HEK293 (cell line): ENCODE data around the gene FTH1.

Experiments used
- CTCF ChIA-PET: fragments of 350-600 bp; formaldehyde crosslinking; extraction: SDS; loops from one replicate; lab custom pipeline; 2021; ENCODE audit warnings: antibody characterized with exemption; lab: Yijun Ruan, JAX
- POLR2A ChIA-PET: fragments of 300-600 bp; formaldehyde crosslinking; extraction: SDS; loops from one replicate; lab custom pipeline; 2020; ENCODE audit warnings: antibody characterized with exemption, inconsistent platforms; lab: Yijun Ruan, JAX
- H3K27ac ChIP-seq: fragments of 200-500 bp; sonication (Bioruptor generic); 2 replicates; pipeline ENCODE4 v1.5.1; 2014; ENCODE audit warnings: low read depth, low read length, control low read depth, inconsistent platforms; ENCODE audit errors: extremely low read depth
- H3K36me3 ChIP-seq, 2 experiments: fragments of 200-500 bp in 1 of 2; sonication (Bioruptor generic) in 1 of 2; 1 replicate in 1 of 2; 2 replicates in 1 of 2; pipeline ENCODE4 v1.5.1; 2014 to 2017; ENCODE audit warnings: inconsistent platforms in 2 of 2, low read length in 2 of 2; ENCODE audit not compliant: control insufficient read depth in 2 of 2, insufficient read depth in 1 of 2
- H3K4me1 ChIP-seq: fragments of 200-500 bp; sonication (Bioruptor generic); 2 replicates; pipeline ENCODE4 v1.5.1; 2014; ENCODE audit warnings: mild to moderate bottlenecking, low read length, inconsistent platforms; ENCODE audit not compliant: control insufficient read depth, insufficient read depth
- H3K4me3 ChIP-seq: 2 replicates; pipeline ENCODE4 v1.5.1; 2011; ENCODE audit warnings: low read depth, mild to moderate bottlenecking, control low read depth, low read length, moderate library complexity
- H3K9me3 ChIP-seq: fragments of 200-500 bp; sonication (Bioruptor generic); 2 replicates; pipeline ENCODE4 v1.5.1; 2014; ENCODE audit warnings: low read depth, low read length, inconsistent platforms; ENCODE audit not compliant: control insufficient read depth, insufficient read depth
- FEZF1 ChIP-seq: fragments of 450-650 bp; formaldehyde crosslinking; IDR thresholded peaks from 2 replicates; pipeline ENCODE4 v1.5.1; 2016; ENCODE audit warnings: missing biosample characterization, missing genetic modification characterization
- HOXA7 ChIP-seq: sonication (generic); formaldehyde crosslinking; IDR thresholded peaks from 2 replicates; pipeline ENCODE4 v1.8.1; 2022; ENCODE audit warnings: missing genetic modification reagents, borderline replicate concordance
- IKZF3 ChIP-seq: fragments of 450-650 bp; IDR thresholded peaks from 2 replicates; pipeline ENCODE4 v1.5.0; 2018; ENCODE audit warnings: missing biosample characterization, mild to moderate bottlenecking, missing genetic modification characterization, moderate library complexity
- KLF10 ChIP-seq: fragments of 450-650 bp; IDR thresholded peaks from 2 replicates; pipeline ENCODE4 v1.5.1; 2018; ENCODE audit warnings: missing biosample characterization, mild to moderate bottlenecking, missing genetic modification characterization
- OSR2 ChIP-seq: fragments of 450-650 bp; formaldehyde crosslinking; IDR thresholded peaks from 2 replicates; pipeline ENCODE4 v1.5.1; 2016; ENCODE audit warnings: missing biosample characterization, missing genetic modification characterization
- SP7 ChIP-seq: fragments of 450-650 bp; formaldehyde crosslinking; IDR thresholded peaks from 2 replicates; pipeline ENCODE4 v1.5.1; 2016; ENCODE audit warnings: missing biosample characterization, missing genetic modification characterization
- TRIM28 ChIP-seq: IDR thresholded peaks from 2 replicates; pipeline ENCODE4 v1.6.1; 2011; ENCODE audit warnings: low read length, control low read depth, borderline replicate concordance
- ZBTB1 ChIP-seq: fragments of 450-650 bp; formaldehyde crosslinking; IDR thresholded peaks from 2 replicates; pipeline ENCODE4 v1.5.1; 2016; ENCODE audit warnings: missing biosample characterization, missing genetic modification characterization
- ZBTB17 ChIP-seq: fragments of 450-650 bp; formaldehyde crosslinking; IDR thresholded peaks from 2 replicates; pipeline ENCODE4 v1.5.1; 2016; ENCODE audit warnings: missing biosample characterization, missing genetic modification characterization
- ZNF184 ChIP-seq: fragments of 450-650 bp; IDR thresholded peaks from 2 replicates; pipeline ENCODE4 v1.5.1; 2018; ENCODE audit warnings: missing biosample characterization, mild to moderate bottlenecking, missing genetic modification characterization
- ZNF24 ChIP-seq: fragments of 450-650 bp; formaldehyde crosslinking; IDR thresholded peaks from 2 replicates; pipeline ENCODE4 v1.5.1; 2016; ENCODE audit warnings: missing biosample characterization, missing genetic modification characterization
- ZNF350 ChIP-seq: fragments of 450-650 bp; formaldehyde crosslinking; IDR thresholded peaks from 2 replicates; pipeline ENCODE4 v1.5.0; 2017; ENCODE audit warnings: missing biosample characterization, mild to moderate bottlenecking, missing genetic modification characterization
- ZNF423 ChIP-seq: fragments of 450-650 bp; formaldehyde crosslinking; IDR thresholded peaks from 2 replicates; pipeline ENCODE4 v1.5.1; 2016; ENCODE audit warnings: missing biosample characterization, missing genetic modification characterization
- ZNF473 ChIP-seq: fragments of 450-650 bp; formaldehyde crosslinking; IDR thresholded peaks from 2 replicates; pipeline ENCODE4 v1.5.1; 2017; ENCODE audit warnings: missing biosample characterization, missing genetic modification characterization
- ZNF510 ChIP-seq: fragments of 450-650 bp; formaldehyde crosslinking; IDR thresholded peaks from 2 replicates; pipeline ENCODE4 v1.5.1; 2018; ENCODE audit warnings: mild to moderate bottlenecking, missing genetic modification characterization, missing biosample characterization; ENCODE audit not compliant: insufficient replicate concordance
- ZNF513 ChIP-seq: fragments of 450-650 bp; IDR thresholded peaks from 2 replicates; pipeline ENCODE4 v1.5.1; 2018; ENCODE audit warnings: missing biosample characterization, missing genetic modification characterization
- ZNF530 ChIP-seq: fragments of 450-650 bp; formaldehyde crosslinking; IDR thresholded peaks from 2 replicates; pipeline ENCODE4 v1.5.1; 2016; ENCODE audit warnings: low read depth, missing biosample characterization, missing genetic modification characterization
- ZNF600 ChIP-seq: fragments of 450-650 bp; formaldehyde crosslinking; IDR thresholded peaks from 2 replicates; pipeline ENCODE4 v1.5.1; 2016; ENCODE audit warnings: missing biosample characterization, missing genetic modification characterization
- ZNF629 ChIP-seq: fragments of 450-650 bp; formaldehyde crosslinking; IDR thresholded peaks from 2 replicates; pipeline ENCODE4 v1.5.1; 2017; ENCODE audit warnings: missing biosample characterization, missing genetic modification characterization
- ZNF670 ChIP-seq: fragments of 450-650 bp; formaldehyde crosslinking; IDR thresholded peaks from 2 replicates; pipeline ENCODE4 v1.5.1; 2016; ENCODE audit warnings: missing biosample characterization, missing genetic modification characterization, low read depth
- ZNF76 ChIP-seq: fragments of 450-650 bp; formaldehyde crosslinking; IDR thresholded peaks from 2 replicates; pipeline ENCODE4; 2016; ENCODE audit warnings: low read depth, missing biosample characterization, missing genetic modification characterization, borderline replicate concordance
- ZNF843 ChIP-seq: fragments of 450-650 bp; formaldehyde crosslinking; IDR thresholded peaks from 2 replicates; pipeline ENCODE4 v1.5.1; 2016; ENCODE audit warnings: missing biosample characterization, missing genetic modification characterization
- ZSCAN16 ChIP-seq: fragments of 450-650 bp; formaldehyde crosslinking; IDR thresholded peaks from 2 replicates; pipeline ENCODE4 v1.5.1; 2016; ENCODE audit warnings: missing biosample characterization, missing genetic modification characterization
- ZXDB ChIP-seq: fragments of 450-650 bp; formaldehyde crosslinking; IDR thresholded peaks from 2 replicates; pipeline ENCODE4 v1.5.1; 2016; ENCODE audit warnings: missing biosample characterization, missing genetic modification characterization
- TF ChIP-seq, protein P1 (sequence below): fragments of 450-650 bp; formaldehyde crosslinking; IDR thresholded peaks from 2 replicates; pipeline ENCODE4 v1.5.1; 2017; ENCODE audit warnings: missing biosample characterization, missing genetic modification characterization

The FTH1 gene

GRCh38 chr11:61949169-61950034, 18.0 kb downstream of the FTH1 start (continued):
- TF ChIP-seq ZNF629 (peak; percentile 85), KLF10 (tag by site-specific recombination) (0 out of 2 replicates have a peak, but pooled peaks have one; percentile 30)
- TF ChIP-seq, protein P1, sequence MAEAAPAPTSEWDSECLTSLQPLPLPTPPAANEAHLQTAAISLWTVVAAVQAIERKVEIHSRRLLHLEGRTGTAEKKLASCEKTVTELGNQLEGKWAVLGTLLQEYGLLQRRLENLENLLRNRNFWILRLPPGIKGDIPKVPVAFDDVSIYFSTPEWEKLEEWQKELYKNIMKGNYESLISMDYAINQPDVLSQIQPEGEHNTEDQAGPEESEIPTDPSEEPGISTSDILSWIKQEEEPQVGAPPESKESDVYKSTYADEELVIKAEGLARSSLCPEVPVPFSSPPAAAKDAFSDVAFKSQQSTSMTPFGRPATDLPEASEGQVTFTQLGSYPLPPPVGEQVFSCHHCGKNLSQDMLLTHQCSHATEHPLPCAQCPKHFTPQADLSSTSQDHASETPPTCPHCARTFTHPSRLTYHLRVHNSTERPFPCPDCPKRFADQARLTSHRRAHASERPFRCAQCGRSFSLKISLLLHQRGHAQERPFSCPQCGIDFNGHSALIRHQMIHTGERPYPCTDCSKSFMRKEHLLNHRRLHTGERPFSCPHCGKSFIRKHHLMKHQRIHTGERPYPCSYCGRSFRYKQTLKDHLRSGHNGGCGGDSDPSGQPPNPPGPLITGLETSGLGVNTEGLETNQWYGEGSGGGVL (tag by site-specific recombination) = peak; percentile 95

- ChIA-PET CTCF (interaction anchor here (0.6 to 7.6 kb wide), 53 partner anchors 9 to 287 kb away, joined by 3 to 329 read pairs (median 5); partner anchors contain the start of genes FADS3 and FTH1), POLR2A (interaction anchor here (0.6 to 1.8 kb wide), 2 partner anchors 23 to 27 kb away, joined by 5 to 7 read pairs; no protein-coding TSS in a partner anchor)
- Histone ChIP-seq H3K9me3 (no peaks in the 10 kb centered on the region), H3K27ac (no peak overlapping the region), H3K36me3 (no peaks in the 10 kb centered on the region), H3K4me1 (peaks cover 3% of the 10 kb centered on the region; the same call in 1 of the 2 replicates), H3K4me3 (no peak overlapping the region)
- TF ChIP-seq ZSCAN16 (no peak), ZNF473 (tag by site-specific recombination) (no peak), ZNF843 (no peak), ZBTB17 (tag by site-specific recombination) (no peak), IKZF3 (no peak), ZNF350 (tag by site-specific recombination) (no peak), ZXDB (tag by site-specific recombination) (no peak), ZNF76 (tag by site-specific recombination) (no peak), ZNF423 (tag by site-specific recombination) (no peak), FEZF1 (no peak)
- TF ChIP-seq, protein P1 (tag by site-specific recombination) = no peak
These were observed 18.9 kb downstream of the FTH1 start for GRCh38 chr11:61948505-61948904.

DNA sequence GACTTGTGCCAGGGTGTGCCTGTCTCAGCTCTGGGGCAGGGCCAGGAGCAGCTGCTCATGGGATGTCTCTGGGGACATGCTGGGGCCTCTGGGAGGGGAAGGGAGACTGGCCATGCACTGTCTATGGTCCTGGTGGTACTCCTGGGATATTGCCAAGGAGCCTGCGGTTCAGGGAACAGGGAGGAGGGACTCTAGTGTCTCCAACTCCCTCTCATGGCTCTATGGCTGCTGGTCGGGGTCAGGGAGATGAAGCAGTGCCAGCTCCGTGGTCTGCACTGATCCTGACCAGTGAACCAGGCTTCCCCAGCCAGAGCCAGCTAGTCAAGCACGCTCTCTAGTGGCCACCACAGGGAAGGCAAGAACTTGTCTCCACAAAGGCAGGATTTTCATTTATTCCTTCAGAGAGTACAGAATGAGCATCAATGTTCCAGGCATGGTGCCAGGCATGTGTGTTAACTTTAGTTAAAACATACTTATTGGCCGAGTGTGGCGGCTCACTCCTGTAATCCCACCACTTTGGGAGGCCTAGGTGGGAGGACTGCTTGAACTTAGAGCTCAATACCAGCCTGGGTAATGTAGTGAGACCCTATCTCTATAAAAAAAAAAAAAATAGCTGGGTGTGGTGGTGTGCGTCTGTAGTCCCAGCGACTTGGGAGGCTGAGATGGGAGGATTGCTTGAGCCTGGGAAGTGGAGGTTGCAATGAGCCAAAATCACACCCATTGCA, 19.8 kb downstream of the FTH1 start:
- no peaks in the 10 kb centered on the region for H3K36me3 ChIP-seq
- ChIA-PET POLR2A (interaction anchor here (0.8 to 1.4 kb wide), 4 partner anchors 21 to 135 kb away, joined by 3 to 7 read pairs (median 4); no protein-coding TSS in a partner anchor), CTCF (interaction anchor here (0.6 to 7.6 kb wide), 65 partner anchors 8 to 287 kb away, joined by 3 to 329 read pairs (median 4); partner anchors contain the start of genes FADS3, FEN1, FTH1 and TMEM258)
- H3K4me1 ChIP-seq = peaks cover 3% of the 10 kb centered on the region; the same call in 1 of the 2 replicates
- H3K9me3 ChIP-seq = no peaks in the 10 kb centered on the region
- H3K27ac ChIP-seq = no peak overlapping the region
- H3K4me3 ChIP-seq = no peak overlapping the region
- TF ChIP-seq TRIM28 (no peak), SP7 (tag by site-specific recombination) (no peak), ZNF513 (tag by site-specific recombination) (no peak), ZNF184 (tag by site-specific recombination) (no peak), ZBTB1 (tag by site-specific recombination) (no peak), ZNF600 (tag by site-specific recombination) (peak; percentile 92), ZNF510 (no peak), ZNF24 (tag by site-specific recombination) (no peak), ZNF530 (tag by site-specific recombination) (no peak), HOXA7 (no peak), ZNF670 (tag by site-specific recombination) (no peak), OSR2 (tag by site-specific recombination) (no peak)
- TF ChIP-seq, protein P1 (tag by site-specific recombination) = no peak
